Stimulated activated effector memory CD8-positive, alpha-beta T cell treated with anti-CD3 and anti-CD28 coated beads, Interleukin-12 subunit alpha, Interleukin-12 subunit beta, amount 100 ng/mL, for 72 hours (primary cell): ENCODE measurements around the gene BMP10.
"Not testable (repeated sequence)": the region's sequence is repeated elsewhere in the genome, so short reads cannot be mapped to it uniquely, and the experiment has no call there.

Experiments used
- ATAC-seq: fragments of 150-1000 bp; cut with Tn5 transposase; 2 replicates; pipeline ENCODE4 v1.10.0; 2021
- DNase-seq, 2 donors: peaks; one replicate each; pipeline ENCODE4 v3.0.0; 2021 to 2022; ENCODE audit warnings: low spot score in 2 of 2
- H3K27ac Mint-ChIP-seq: one replicate; pipeline ENCODE4 v1.8.0; 2022; ENCODE audit warnings: mild to moderate bottlenecking, mixed read lengths
- H3K36me3 Mint-ChIP-seq: one replicate; pipeline ENCODE4 v1.8.0; 2022; ENCODE audit warnings: mild to moderate bottlenecking, mixed read lengths
- H3K4me1 Mint-ChIP-seq: one replicate; pipeline ENCODE4 v1.8.0; 2022; ENCODE audit warnings: mixed read lengths
- H3K4me3 Mint-ChIP-seq: one replicate; pipeline ENCODE4 v1.8.0; 2022; ENCODE audit warnings: mild to moderate bottlenecking, mixed read lengths
- H3K9me3 Mint-ChIP-seq: one replicate; pipeline ENCODE4 v1.8.0; 2022; ENCODE audit warnings: mixed read lengths

The BMP10 gene

GRCh38 chr2:68907232-68907919 is 36.2 kb upstream of the BMP10 start:
- Mint-ChIP-seq H3K4me3 (peak overlapping the region; percentile 60), H3K36me3 (no peaks in the 10 kb centered on the region), H3K4me1 (peaks cover 33% of the 10 kb centered on the region), H3K9me3 (no peaks in the 10 kb centered on the region), H3K27ac (peak overlapping the region; percentile 96)
- ATAC-seq (peak; percentile 44), DNase-seq (no peak)

GRCh38 chr2:68906716-68907115 is 35.5 kb upstream of the BMP10 start:
- H3K27ac Mint-ChIP-seq = no peak overlapping the region
- no peaks in the 10 kb centered on the region for H3K36me3 Mint-ChIP-seq
- peaks cover 33% of the 10 kb centered on the region for H3K4me1 Mint-ChIP-seq
- H3K9me3 Mint-ChIP-seq = peaks cover 3% of the 10 kb centered on the region
- DNase-seq (no peak), ATAC-seq (no peak)
- no peak overlapping the region for H3K4me3 Mint-ChIP-seq

GRCh38 chr2:68905116-68905515 is 33.9 kb upstream of the BMP10 start:
- peaks cover 27% of the 10 kb centered on the region for H3K4me1 Mint-ChIP-seq
- H3K4me3 Mint-ChIP-seq = no peak overlapping the region
- DNase-seq (no peak), ATAC-seq (no peak)
- no peak overlapping the region for H3K27ac Mint-ChIP-seq
- no peaks in the 10 kb centered on the region for H3K36me3 Mint-ChIP-seq
- peaks cover 3% of the 10 kb centered on the region for H3K9me3 Mint-ChIP-seq

- no peak overlapping the region for H3K4me3 Mint-ChIP-seq
Measured at GRCh38 chr2:68901561-68901960, 30.4 kb upstream of the BMP10 start.

GRCh38 chr2:68901199-68901514 is 30.0 kb upstream of the BMP10 start:
- no peaks in the 10 kb centered on the region for H3K36me3 Mint-ChIP-seq
- H3K4me3 Mint-ChIP-seq = no peak overlapping the region
- peaks cover 3% of the 10 kb centered on the region for H3K9me3 Mint-ChIP-seq
- no peak for ATAC-seq
- H3K27ac Mint-ChIP-seq = no peak overlapping the region
- H3K4me1 Mint-ChIP-seq = no peaks in the 10 kb centered on the region
- no peak for DNase-seq

More at GRCh38 chr2:68901561-68901960, 30.4 kb upstream of the BMP10 start:
- no peaks in the 10 kb centered on the region for H3K4me1 Mint-ChIP-seq
- no peaks in the 10 kb centered on the region for H3K36me3 Mint-ChIP-seq
- DNase-seq (no peak), ATAC-seq (no peak)
- H3K9me3 Mint-ChIP-seq = peaks cover 3% of the 10 kb centered on the region
- H3K27ac Mint-ChIP-seq = no peak overlapping the region

- Mint-ChIP-seq H3K27ac (no peak overlapping the region), H3K9me3 (peaks cover 3% of the 10 kb centered on the region), H3K36me3 (no peaks in the 10 kb centered on the region), H3K4me3 (no peak overlapping the region), H3K4me1 (no peaks in the 10 kb centered on the region)
- DNase-seq = no peak
- ATAC-seq = no peak
Measured at GRCh38 chr2:68900496-68901198, 29.4 kb upstream of the BMP10 start.

- not testable (repeated sequence) for H3K27ac Mint-ChIP-seq, H3K4me3 Mint-ChIP-seq, H3K4me1 Mint-ChIP-seq, DNase-seq, ATAC-seq, H3K9me3 Mint-ChIP-seq, H3K36me3 Mint-ChIP-seq
Measured at GRCh38 chr2:68895981-68896380, 24.8 kb upstream of the BMP10 start.

- H3K9me3 Mint-ChIP-seq = no peaks in the 10 kb centered on the region
- H3K4me1 Mint-ChIP-seq = no peaks in the 10 kb centered on the region
- H3K36me3 Mint-ChIP-seq = no peaks in the 10 kb centered on the region
- ATAC-seq (no peak), DNase-seq (no peak)
- H3K27ac Mint-ChIP-seq = no peak overlapping the region
- no peak overlapping the region for H3K4me3 Mint-ChIP-seq
Measured at GRCh38 chr2:68889500-68889899, 18.3 kb upstream of the BMP10 start.

- Mint-ChIP-seq H3K36me3 (no peaks in the 10 kb centered on the region), H3K27ac (no peak overlapping the region), H3K4me1 (no peaks in the 10 kb centered on the region), H3K4me3 (no peak overlapping the region), H3K9me3 (no peaks in the 10 kb centered on the region)
- ATAC-seq = no peak
- DNase-seq = no peak
Measured at GRCh38 chr2:68889021-68889420, 17.8 kb upstream of the BMP10 start.

GRCh38 chr2:68888038-68888704 is 17.0 kb upstream of the BMP10 start:
- no peaks in the 10 kb centered on the region for H3K4me1 Mint-ChIP-seq
- no peak overlapping the region for H3K4me3 Mint-ChIP-seq
- DNase-seq (no peak), ATAC-seq (no peak)
- no peaks in the 10 kb centered on the region for H3K36me3 Mint-ChIP-seq
- no peaks in the 10 kb centered on the region for H3K9me3 Mint-ChIP-seq
- H3K27ac Mint-ChIP-seq = no peak overlapping the region

- no peaks in the 10 kb centered on the region for H3K4me1 Mint-ChIP-seq
- no peaks in the 10 kb centered on the region for H3K9me3 Mint-ChIP-seq
- no peaks in the 10 kb centered on the region for H3K36me3 Mint-ChIP-seq
- DNase-seq = no peak
- H3K4me3 Mint-ChIP-seq = no peak overlapping the region
- no peak for ATAC-seq
- H3K27ac Mint-ChIP-seq = no peak overlapping the region
Measured at GRCh38 chr2:68885811-68886075, 14.5 kb upstream of the BMP10 start.

GRCh38 chr2:68885074-68885810 is 14.0 kb upstream of the BMP10 start:
- Mint-ChIP-seq H3K4me1 (no peaks in the 10 kb centered on the region), H3K27ac (no peak overlapping the region), H3K9me3 (no peaks in the 10 kb centered on the region), H3K4me3 (no peak overlapping the region), H3K36me3 (no peaks in the 10 kb centered on the region)
- no peak for DNase-seq
- ATAC-seq = no peak

- Mint-ChIP-seq H3K27ac (no peak overlapping the region), H3K4me3 (no peak overlapping the region), H3K9me3 (no peaks in the 10 kb centered on the region), H3K36me3 (no peaks in the 10 kb centered on the region), H3K4me1 (no peaks in the 10 kb centered on the region)
- ATAC-seq (no peak), DNase-seq (no peak)
Measured at GRCh38 chr2:68880213-68880612, 9.0 kb upstream of the BMP10 start.

- DNase-seq (no peak), ATAC-seq (no peak)
- no peaks in the 10 kb centered on the region for H3K4me1 Mint-ChIP-seq
Measured at GRCh38 chr2:68879296-68879695, 8.1 kb upstream of the BMP10 start.

GRCh38 chr2:68878753-68879152 is 7.6 kb upstream of the BMP10 start:
- Mint-ChIP-seq H3K27ac (no peak overlapping the region), H3K4me1 (no peaks in the 10 kb centered on the region), H3K4me3 (no peak overlapping the region), H3K9me3 (no peaks in the 10 kb centered on the region), H3K36me3 (no peaks in the 10 kb centered on the region)
- no peak for ATAC-seq
- DNase-seq = no peak

More at GRCh38 chr2:68879296-68879695, 8.1 kb upstream of the BMP10 start:
- Mint-ChIP-seq H3K36me3 (no peaks in the 10 kb centered on the region), H3K9me3 (no peaks in the 10 kb centered on the region), H3K4me3 (no peak overlapping the region), H3K27ac (no peak overlapping the region)
